ENCODE data around the gene TRIM9.

GRCh38 chr14:51006324-51006723, 88.6 kb downstream of the TRIM9 start:
- no peak for TF ChIP-seq POLR2A (IDR thresholded peaks at IDR 0.05)
- TF ChIP-seq, protein P1, sequence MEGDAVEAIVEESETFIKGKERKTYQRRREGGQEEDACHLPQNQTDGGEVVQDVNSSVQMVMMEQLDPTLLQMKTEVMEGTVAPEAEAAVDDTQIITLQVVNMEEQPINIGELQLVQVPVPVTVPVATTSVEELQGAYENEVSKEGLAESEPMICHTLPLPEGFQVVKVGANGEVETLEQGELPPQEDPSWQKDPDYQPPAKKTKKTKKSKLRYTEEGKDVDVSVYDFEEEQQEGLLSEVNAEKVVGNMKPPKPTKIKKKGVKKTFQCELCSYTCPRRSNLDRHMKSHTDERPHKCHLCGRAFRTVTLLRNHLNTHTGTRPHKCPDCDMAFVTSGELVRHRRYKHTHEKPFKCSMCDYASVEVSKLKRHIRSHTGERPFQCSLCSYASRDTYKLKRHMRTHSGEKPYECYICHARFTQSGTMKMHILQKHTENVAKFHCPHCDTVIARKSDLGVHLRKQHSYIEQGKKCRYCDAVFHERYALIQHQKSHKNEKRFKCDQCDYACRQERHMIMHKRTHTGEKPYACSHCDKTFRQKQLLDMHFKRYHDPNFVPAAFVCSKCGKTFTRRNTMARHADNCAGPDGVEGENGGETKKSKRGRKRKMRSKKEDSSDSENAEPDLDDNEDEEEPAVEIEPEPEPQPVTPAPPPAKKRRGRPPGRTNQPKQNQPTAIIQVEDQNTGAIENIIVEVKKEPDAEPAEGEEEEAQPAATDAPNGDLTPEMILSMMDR (IDR thresholded peaks at IDR 0.05) = no peak
